RWPE1 (cell line): Measurements from ENCODE around the gene SLC9A9.

Experiments
- CTCF ChIA-PET: fragments of 350-600 bp; sonication (Branson Sonifier 250); formaldehyde crosslinking; extraction: SDS; loops from one replicate; lab custom pipeline; 2021; lab: Yijun Ruan, JAX
- POLR2A ChIA-PET: fragments of 400-600 bp; formaldehyde crosslinking; extraction: SDS; loops from one replicate; lab custom pipeline; 2020; ENCODE audit warnings: antibody characterized with exemption; ENCODE audit not compliant: low non-redundant PET; lab: Yijun Ruan, JAX
- DNase-seq: peaks from one replicate; pipeline ENCODE4 v3.0.0; 2012; ENCODE audit warnings: low spot score
- H3K27ac ChIP-seq: fragments of 450-650 bp; 2 replicates; pipeline ENCODE4 v1.5.1; 2017
- CTCF ChIP-seq: fragments of 450-650 bp; conservative IDR thresholded peaks from 2 replicates; pipeline ENCODE4 v1.5.1; 2017; ENCODE audit warnings: low read depth, mild to moderate bottlenecking

The SLC9A9 gene

GRCh38 chr3:143605233-143605950, 242.9 kb downstream of the SLC9A9 start:
- H3K27ac ChIP-seq, result no peak overlapping the region
- TF ChIP-seq CTCF, result no peak
- CTCF ChIA-PET, result interaction anchor here (0.6 kb wide), 1 partner anchor 248 kb away, joined by 4 read pairs; no protein-coding TSS in a partner anchor
- no peak for DNase-seq
- POLR2A ChIA-PET, result no interaction called here

GRCh38 chr3:143604402-143605185, 243.7 kb downstream of the SLC9A9 start:
- TF ChIP-seq CTCF, result no peak
- no peak for DNase-seq
- ChIA-PET POLR2A (no interaction called here), CTCF (interaction anchor here (0.8 kb wide), 1 partner anchor 19 kb away, joined by 3 read pairs; no protein-coding TSS in a partner anchor)
- H3K27ac ChIP-seq, result no peak overlapping the region

- ChIA-PET CTCF (interaction anchor here (0.8 kb wide), 1 partner anchor 20 kb away, joined by 3 read pairs; no protein-coding TSS in a partner anchor), POLR2A (no interaction called here)
- no peak for TF ChIP-seq CTCF
- no peak overlapping the region for H3K27ac ChIP-seq
- DNase-seq, result no peak
Measured at GRCh38 chr3:143603774-143604173, 244.5 kb downstream of the SLC9A9 start.

GRCh38 chr3:143601723-143602484, 246.4 kb downstream of the SLC9A9 start:
- H3K27ac ChIP-seq, result peak overlapping the region; percentile 60
- POLR2A ChIA-PET, result no interaction called here
- DNase-seq, result peak; percentile 23
- CTCF ChIA-PET, result no interaction called here
- no peak for TF ChIP-seq CTCF

- peak overlapping the region; percentile 60 for H3K27ac ChIP-seq
- ChIA-PET POLR2A (no interaction called here), CTCF (no interaction called here)
- TF ChIP-seq CTCF, result no peak
- DNase-seq, result no peak
Measured at GRCh38 chr3:143600756-143601718, 247.2 kb downstream of the SLC9A9 start.
